ENCODE measurements around the gene GRB10.

DNA sequence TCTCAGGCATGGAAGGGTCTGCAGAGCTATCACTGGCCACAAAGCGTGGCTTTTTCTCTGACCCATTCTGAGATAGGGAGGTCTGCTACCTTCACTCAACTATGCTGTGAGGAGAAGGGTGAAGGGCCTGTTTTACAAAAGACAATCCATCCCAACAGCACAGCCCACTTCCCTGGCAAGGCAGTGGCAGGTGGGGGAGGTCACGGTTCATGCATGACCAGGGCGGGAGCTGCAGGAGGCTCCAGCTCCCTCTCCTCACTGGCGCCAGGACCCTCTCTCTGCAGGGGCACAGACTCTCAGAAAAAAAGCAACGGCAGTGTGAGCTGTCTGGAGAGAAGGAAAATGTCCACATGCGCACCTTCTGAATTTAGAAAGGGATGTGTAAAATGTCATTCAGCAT, 28.5 kb downstream of the GRB10 start:
- TF ChIP-seq, protein P1, sequence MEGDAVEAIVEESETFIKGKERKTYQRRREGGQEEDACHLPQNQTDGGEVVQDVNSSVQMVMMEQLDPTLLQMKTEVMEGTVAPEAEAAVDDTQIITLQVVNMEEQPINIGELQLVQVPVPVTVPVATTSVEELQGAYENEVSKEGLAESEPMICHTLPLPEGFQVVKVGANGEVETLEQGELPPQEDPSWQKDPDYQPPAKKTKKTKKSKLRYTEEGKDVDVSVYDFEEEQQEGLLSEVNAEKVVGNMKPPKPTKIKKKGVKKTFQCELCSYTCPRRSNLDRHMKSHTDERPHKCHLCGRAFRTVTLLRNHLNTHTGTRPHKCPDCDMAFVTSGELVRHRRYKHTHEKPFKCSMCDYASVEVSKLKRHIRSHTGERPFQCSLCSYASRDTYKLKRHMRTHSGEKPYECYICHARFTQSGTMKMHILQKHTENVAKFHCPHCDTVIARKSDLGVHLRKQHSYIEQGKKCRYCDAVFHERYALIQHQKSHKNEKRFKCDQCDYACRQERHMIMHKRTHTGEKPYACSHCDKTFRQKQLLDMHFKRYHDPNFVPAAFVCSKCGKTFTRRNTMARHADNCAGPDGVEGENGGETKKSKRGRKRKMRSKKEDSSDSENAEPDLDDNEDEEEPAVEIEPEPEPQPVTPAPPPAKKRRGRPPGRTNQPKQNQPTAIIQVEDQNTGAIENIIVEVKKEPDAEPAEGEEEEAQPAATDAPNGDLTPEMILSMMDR (IDR thresholded peaks at IDR 0.05): no peak
- no peak for TF ChIP-seq POLR2A (IDR thresholded peaks at IDR 0.05)
